ENCODE results near the gene ADGRV1.

The ADGRV1 gene

GRCh38 chr5:90581956-90582355 is 23.4 kb downstream of the ADGRV1 start:
- H3K4me2 ChIP-seq (ENCODE audit: low read length) = no peak overlapping the region
- H3K36me3 ChIP-seq (ENCODE audit: control insufficient read depth, low read length) = no peaks in the 10 kb centered on the region
- no peaks in the 10 kb centered on the region for H3K79me2 ChIP-seq (ENCODE audit: control insufficient read depth, low read length)

GRCh38 chr5:90585337-90585986 is 26.9 kb downstream of the ADGRV1 start:
- no peaks in the 10 kb centered on the region for H3K9me3 ChIP-seq (ENCODE audit: control insufficient read depth, insufficient read depth, low read length)
- TF ChIP-seq EZH2phosphoT487 (IDR thresholded peaks at IDR 0.05; ENCODE audit: borderline replicate concordance, low read length) = no peak
- no peak for TF ChIP-seq CTCF (IDR thresholded peaks at IDR 0.05; ENCODE audit: low read depth, low read length, poor library complexity, severe bottlenecking)
- peaks cover 5% of the 10 kb centered on the region for H3K27me3 ChIP-seq (ENCODE audit: control insufficient read depth, low read length)
- no peaks in the 10 kb centered on the region for H3K36me3 ChIP-seq (ENCODE audit: control insufficient read depth, low read length)
- no peaks in the 10 kb centered on the region; the same call in 1 of the 2 replicates for H3K9me2 ChIP-seq (replicated peaks; ENCODE audit: control insufficient read depth, low read length)
- H3F3A ChIP-seq (ENCODE audit: control insufficient read depth, insufficient read depth) = no peaks in the 10 kb centered on the region
- no peak overlapping the region for H3K4me3 ChIP-seq (ENCODE audit: low read length)
- no peak overlapping the region for H3K4me2 ChIP-seq (ENCODE audit: low read length)
- no peaks in the 10 kb centered on the region for H3K4me1 ChIP-seq (ENCODE audit: control insufficient read depth, low read length)
- H3K79me2 ChIP-seq (ENCODE audit: control insufficient read depth, low read length) = no peaks in the 10 kb centered on the region
- no peak overlapping the region for H3K27ac ChIP-seq (ENCODE audit: low read depth, low read length)
- H4K20me1 ChIP-seq (ENCODE audit: control insufficient read depth, insufficient read depth, low read depth, low read length) = no peaks in the 10 kb centered on the region

More at GRCh38 chr5:90581956-90582355, 23.4 kb downstream of the ADGRV1 start:
- no peaks in the 10 kb centered on the region for H4K20me1 ChIP-seq (ENCODE audit: control insufficient read depth, insufficient read depth, low read depth, low read length)
- no peaks in the 10 kb centered on the region for H3K4me1 ChIP-seq (ENCODE audit: control insufficient read depth, low read length)
- no peaks in the 10 kb centered on the region for H3K9me3 ChIP-seq (ENCODE audit: control insufficient read depth, insufficient read depth, low read length)
- no peaks in the 10 kb centered on the region for H3F3A ChIP-seq (ENCODE audit: control insufficient read depth, insufficient read depth)
- H3K27me3 ChIP-seq (ENCODE audit: control insufficient read depth, low read length) = peaks cover 3% of the 10 kb centered on the region; the same call in 1 of the 2 replicates
- no peaks in the 10 kb centered on the region; the same call in 1 of the 2 replicates for H3K9me2 ChIP-seq (replicated peaks; ENCODE audit: control insufficient read depth, low read length)
- no peak overlapping the region for H3K4me3 ChIP-seq (ENCODE audit: low read length)
- TF ChIP-seq EZH2phosphoT487 (IDR thresholded peaks at IDR 0.05; ENCODE audit: borderline replicate concordance, low read length) (no peak), CTCF (IDR thresholded peaks at IDR 0.05; ENCODE audit: low read depth, low read length, poor library complexity, severe bottlenecking) (no peak)
- no peak overlapping the region for H3K27ac ChIP-seq (ENCODE audit: low read depth, low read length)

- Histone ChIP-seq H3K79me2 (ENCODE audit: control insufficient read depth, low read length) (no peaks in the 10 kb centered on the region), H3K4me1 (ENCODE audit: control insufficient read depth, low read length) (no peaks in the 10 kb centered on the region), H3K27ac (ENCODE audit: low read depth, low read length) (no peak overlapping the region), H3K4me3 (ENCODE audit: low read length) (no peak overlapping the region), H3K27me3 (ENCODE audit: control insufficient read depth, low read length) (peaks cover 5% of the 10 kb centered on the region), H3K36me3 (ENCODE audit: control insufficient read depth, low read length) (no peaks in the 10 kb centered on the region), H3K9me2 (replicated peaks; ENCODE audit: control insufficient read depth, low read length) (no peaks in the 10 kb centered on the region; the same call in 1 of the 2 replicates), H3K4me2 (ENCODE audit: low read length) (no peak overlapping the region), H4K20me1 (ENCODE audit: control insufficient read depth, insufficient read depth, low read depth, low read length) (no peaks in the 10 kb centered on the region), H3F3A (ENCODE audit: control insufficient read depth, insufficient read depth) (no peaks in the 10 kb centered on the region), H3K9me3 (ENCODE audit: control insufficient read depth, insufficient read depth, low read length) (no peaks in the 10 kb centered on the region)
- TF ChIP-seq CTCF (IDR thresholded peaks at IDR 0.05; ENCODE audit: low read depth, low read length, poor library complexity, severe bottlenecking) = no peak
- TF ChIP-seq EZH2phosphoT487 (IDR thresholded peaks at IDR 0.05; ENCODE audit: borderline replicate concordance, low read length) = no peak
These were observed 27.9 kb downstream of the ADGRV1 start for GRCh38 chr5:90586469-90586868.

All from DOHH2 (cell line).